DOHH2 (cell line): ENCODE measurements around the gene NEK10.

Source experiments
- H3F3A ChIP-seq: fragments of 200-600 bp; sonication (generic), shearing (Covaris generic); 2 replicates; pipeline ENCODE4 v1.6.0; 2016; ENCODE audit warnings: antibody characterized with exemption, mild to moderate bottlenecking; ENCODE audit not compliant: control insufficient read depth, insufficient read depth
- H3K27ac ChIP-seq: fragments of 200-600 bp; sonication (generic); 2 replicates; pipeline ENCODE4 v1.5.1; 2014; ENCODE audit warnings: low read depth, mild to moderate bottlenecking, low read length, moderate library complexity
- H3K27me3 ChIP-seq: fragments of 200-600 bp; sonication (generic); 2 replicates; pipeline ENCODE4 v1.6.1; 2014; ENCODE audit warnings: mild to moderate bottlenecking, low read length, mixed read lengths; ENCODE audit not compliant: control insufficient read depth
- H3K36me3 ChIP-seq: fragments of 200-600 bp; sonication (generic); 2 replicates; pipeline ENCODE4 v1.6.1; 2014; ENCODE audit warnings: mild to moderate bottlenecking, low read length, moderate library complexity, mixed read lengths; ENCODE audit not compliant: control insufficient read depth
- H3K4me1 ChIP-seq: fragments of 200-600 bp; sonication (generic); 2 replicates; pipeline ENCODE4 v1.6.1; 2014; ENCODE audit warnings: mild to moderate bottlenecking, low read length, mixed read lengths; ENCODE audit not compliant: control insufficient read depth
- H3K4me2 ChIP-seq: fragments of 200-600 bp; sonication (generic); 2 replicates; pipeline ENCODE4 v1.6.0; 2014; ENCODE audit warnings: mild to moderate bottlenecking, low read length, moderate library complexity
- H3K4me3 ChIP-seq: fragments of 200-600 bp; sonication (generic); 2 replicates; pipeline ENCODE4 v1.5.1; 2014; ENCODE audit warnings: mild to moderate bottlenecking, low read length, mixed read lengths
- H3K79me2 ChIP-seq: fragments of 200-600 bp; sonication (generic); 2 replicates; pipeline ENCODE4 v1.6.1; 2014; ENCODE audit warnings: mild to moderate bottlenecking, low read length, mixed read lengths; ENCODE audit not compliant: control insufficient read depth
- H3K9me2 ChIP-seq: fragments of 200-600 bp; sonication (generic); replicated peaks from 2 replicates; pipeline ENCODE4 v1.6.1; 2014; ENCODE audit warnings: mild to moderate bottlenecking, low read length, mixed read lengths; ENCODE audit not compliant: control insufficient read depth
- H3K9me3 ChIP-seq: fragments of 200-600 bp; sonication (generic); 2 replicates; pipeline ENCODE4 v1.6.1; 2014; ENCODE audit warnings: antibody characterized with exemption, low read length, mixed read lengths; ENCODE audit not compliant: control insufficient read depth, insufficient read depth
- H4K20me1 ChIP-seq: fragments of 200-600 bp; sonication (generic); 2 replicates; pipeline ENCODE4 v1.6.0; 2014; ENCODE audit warnings: low read depth, mild to moderate bottlenecking, antibody characterized with exemption, low read length, moderate library complexity; ENCODE audit not compliant: control insufficient read depth, insufficient read depth
- CTCF ChIP-seq: fragments of 200-600 bp; sonication (generic); IDR thresholded peaks from one replicate; pipeline ENCODE4 v1.5.1; 2014; ENCODE audit warnings: antibody characterized with exemption, mild to moderate bottlenecking, low read depth, low read length; ENCODE audit not compliant: poor library complexity, severe bottlenecking
- EZH2phosphoT487 ChIP-seq: fragments of 200-600 bp; sonication (generic); IDR thresholded peaks from 2 replicates; pipeline ENCODE4 v1.6.1; 2017; ENCODE audit warnings: borderline replicate concordance, mild to moderate bottlenecking, antibody characterized with exemption, low read length, moderate library complexity, mixed read lengths

Gene NEK10

GRCh38 chr3:27085829-27086730, 283.1 kb downstream of the NEK10 start:
- Histone ChIP-seq H3K27me3 (no peaks in the 10 kb centered on the region), H4K20me1 (no peaks in the 10 kb centered on the region)
- TF ChIP-seq CTCF (no peak), EZH2phosphoT487 (no peak)

GRCh38 chr3:27081992-27082607, 287.1 kb downstream of the NEK10 start:
- H3K4me3 ChIP-seq, result no peak overlapping the region
- no peak overlapping the region for H3K4me2 ChIP-seq
- H3K27me3 ChIP-seq, result no peaks in the 10 kb centered on the region
- H3K4me1 ChIP-seq, result no peaks in the 10 kb centered on the region
- no peaks in the 10 kb centered on the region for H3K36me3 ChIP-seq
- TF ChIP-seq CTCF (no peak), EZH2phosphoT487 (no peak)
- no peaks in the 10 kb centered on the region for H3K9me2 ChIP-seq
- H3F3A ChIP-seq, result no peaks in the 10 kb centered on the region
- no peaks in the 10 kb centered on the region for H3K79me2 ChIP-seq
- H4K20me1 ChIP-seq, result no peaks in the 10 kb centered on the region
- H3K27ac ChIP-seq, result no peak overlapping the region
- H3K9me3 ChIP-seq, result no peaks in the 10 kb centered on the region

More at GRCh38 chr3:27085829-27086730, 283.1 kb downstream of the NEK10 start:
- Histone ChIP-seq H3K79me2 (no peaks in the 10 kb centered on the region), H3K27ac (no peak overlapping the region), H3K4me3 (no peak overlapping the region), H3K4me1 (no peaks in the 10 kb centered on the region), H3F3A (no peaks in the 10 kb centered on the region), H3K4me2 (no peak overlapping the region), H3K9me2 (no peaks in the 10 kb centered on the region), H3K9me3 (no peaks in the 10 kb centered on the region), H3K36me3 (no peaks in the 10 kb centered on the region)

GRCh38 chr3:27081566-27081965, 287.6 kb downstream of the NEK10 start:
- no peaks in the 10 kb centered on the region for H3F3A ChIP-seq
- H3K9me2 ChIP-seq, result no peaks in the 10 kb centered on the region
- H3K36me3 ChIP-seq, result no peaks in the 10 kb centered on the region
- TF ChIP-seq CTCF (no peak), EZH2phosphoT487 (no peak)
- no peaks in the 10 kb centered on the region for H3K9me3 ChIP-seq
- no peak overlapping the region for H3K4me3 ChIP-seq
- no peaks in the 10 kb centered on the region for H3K79me2 ChIP-seq
- H3K27me3 ChIP-seq, result no peaks in the 10 kb centered on the region
- H3K27ac ChIP-seq, result no peak overlapping the region
- H4K20me1 ChIP-seq, result no peaks in the 10 kb centered on the region
- H3K4me2 ChIP-seq, result no peak overlapping the region
- no peaks in the 10 kb centered on the region for H3K4me1 ChIP-seq
